22Rv1 (cell line): ENCODE results near the gene SRD5A3.

Experiments
- H3K27ac ChIP-seq: fragments of 450-650 bp; 2 replicates; pipeline ENCODE4 v1.5.1; 2017
- ZFX ChIP-seq: fragments of 450-650 bp; IDR thresholded peaks from 2 replicates; pipeline ENCODE4 v1.6.1; 2017; ENCODE audit warnings: antibody characterized with exemption, borderline replicate concordance
- TF ChIP-seq, protein P1 (sequence below): fragments of 450-650 bp; IDR thresholded peaks from 2 replicates; pipeline ENCODE4 v1.5.1; 2017; ENCODE audit warnings: mild to moderate bottlenecking

SRD5A3 gene

DNA sequence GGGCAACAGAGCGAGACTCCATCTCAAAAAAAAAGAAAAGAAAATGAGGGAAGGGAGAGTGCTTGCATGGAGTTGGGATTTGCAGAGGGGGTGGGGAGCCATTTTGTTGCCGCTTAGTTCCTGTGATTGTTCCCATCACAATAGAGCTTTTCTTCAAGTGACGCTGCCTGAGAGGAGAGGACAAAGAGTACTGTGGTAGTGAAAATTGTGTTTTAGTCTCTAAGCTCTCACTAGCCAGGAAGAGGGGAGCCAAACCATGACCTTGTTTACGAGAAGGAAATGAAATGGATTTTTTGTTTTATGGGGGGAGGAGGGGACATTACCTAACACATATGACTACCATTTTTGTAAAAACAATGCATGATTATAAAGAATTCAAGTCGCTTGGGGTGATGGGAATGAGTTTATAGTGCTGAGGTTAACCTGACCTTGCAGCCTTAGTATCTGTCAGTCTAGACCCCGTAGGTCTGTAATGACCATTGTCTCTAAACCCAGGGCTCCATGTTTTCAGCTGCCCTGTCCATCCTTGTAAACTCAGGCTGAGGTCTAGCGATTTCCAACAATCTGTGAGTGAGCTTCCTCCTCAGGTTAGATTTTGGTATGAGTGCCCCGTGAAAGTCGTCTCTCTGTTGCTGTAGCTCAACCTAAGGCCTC lies 18.8 kb downstream of the SRD5A3 start:
- no peak overlapping the region for H3K27ac ChIP-seq
- TF ChIP-seq, protein P1, sequence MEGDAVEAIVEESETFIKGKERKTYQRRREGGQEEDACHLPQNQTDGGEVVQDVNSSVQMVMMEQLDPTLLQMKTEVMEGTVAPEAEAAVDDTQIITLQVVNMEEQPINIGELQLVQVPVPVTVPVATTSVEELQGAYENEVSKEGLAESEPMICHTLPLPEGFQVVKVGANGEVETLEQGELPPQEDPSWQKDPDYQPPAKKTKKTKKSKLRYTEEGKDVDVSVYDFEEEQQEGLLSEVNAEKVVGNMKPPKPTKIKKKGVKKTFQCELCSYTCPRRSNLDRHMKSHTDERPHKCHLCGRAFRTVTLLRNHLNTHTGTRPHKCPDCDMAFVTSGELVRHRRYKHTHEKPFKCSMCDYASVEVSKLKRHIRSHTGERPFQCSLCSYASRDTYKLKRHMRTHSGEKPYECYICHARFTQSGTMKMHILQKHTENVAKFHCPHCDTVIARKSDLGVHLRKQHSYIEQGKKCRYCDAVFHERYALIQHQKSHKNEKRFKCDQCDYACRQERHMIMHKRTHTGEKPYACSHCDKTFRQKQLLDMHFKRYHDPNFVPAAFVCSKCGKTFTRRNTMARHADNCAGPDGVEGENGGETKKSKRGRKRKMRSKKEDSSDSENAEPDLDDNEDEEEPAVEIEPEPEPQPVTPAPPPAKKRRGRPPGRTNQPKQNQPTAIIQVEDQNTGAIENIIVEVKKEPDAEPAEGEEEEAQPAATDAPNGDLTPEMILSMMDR, result no peak

DNA sequence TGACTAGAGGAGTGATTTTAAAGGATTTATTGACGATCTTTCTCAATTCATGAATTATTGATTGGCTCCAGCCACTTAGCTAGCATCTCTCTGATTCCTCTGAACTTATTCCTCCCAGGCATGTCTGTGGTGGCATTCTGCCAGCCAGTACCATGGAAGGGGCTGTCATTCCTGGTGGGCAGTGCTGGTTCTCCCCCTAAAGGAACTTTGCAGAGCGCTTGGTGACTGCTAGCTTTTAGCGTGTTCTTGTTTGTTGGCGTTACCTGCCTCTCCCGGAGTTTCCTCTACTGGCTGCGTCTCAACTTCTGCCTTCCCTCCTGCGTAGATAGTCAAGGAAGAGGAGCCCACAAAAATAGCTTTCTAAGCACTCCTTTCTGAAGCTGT lies 19.3 kb downstream of the SRD5A3 start:
- TF ChIP-seq ZFX, result no peak
- TF ChIP-seq, protein P1, result no peak
- no peak overlapping the region for H3K27ac ChIP-seq

DNA sequence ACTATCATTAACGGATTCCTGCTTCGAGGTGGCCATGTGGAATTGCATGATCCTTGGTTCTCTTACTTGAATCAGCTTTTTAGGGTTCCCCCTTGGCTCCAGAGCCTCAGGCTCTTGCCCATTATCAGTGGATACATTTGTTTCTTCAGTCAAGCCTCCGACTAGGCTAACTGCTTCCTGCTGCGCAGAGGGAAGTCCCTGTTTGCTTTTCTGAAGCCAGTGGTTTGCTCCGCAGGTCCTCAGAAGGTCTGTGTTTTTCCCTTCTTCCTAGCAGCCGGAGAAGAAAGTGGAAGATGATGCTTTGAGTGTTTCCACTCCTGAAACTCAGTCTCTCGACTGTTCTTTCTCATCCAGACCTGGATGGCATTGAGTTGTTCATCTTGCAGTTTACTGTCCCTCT lies 20.6 kb downstream of the SRD5A3 start:
- no peak overlapping the region for H3K27ac ChIP-seq
- no peak for TF ChIP-seq ZFX
- TF ChIP-seq, protein P1, result no peak

DNA sequence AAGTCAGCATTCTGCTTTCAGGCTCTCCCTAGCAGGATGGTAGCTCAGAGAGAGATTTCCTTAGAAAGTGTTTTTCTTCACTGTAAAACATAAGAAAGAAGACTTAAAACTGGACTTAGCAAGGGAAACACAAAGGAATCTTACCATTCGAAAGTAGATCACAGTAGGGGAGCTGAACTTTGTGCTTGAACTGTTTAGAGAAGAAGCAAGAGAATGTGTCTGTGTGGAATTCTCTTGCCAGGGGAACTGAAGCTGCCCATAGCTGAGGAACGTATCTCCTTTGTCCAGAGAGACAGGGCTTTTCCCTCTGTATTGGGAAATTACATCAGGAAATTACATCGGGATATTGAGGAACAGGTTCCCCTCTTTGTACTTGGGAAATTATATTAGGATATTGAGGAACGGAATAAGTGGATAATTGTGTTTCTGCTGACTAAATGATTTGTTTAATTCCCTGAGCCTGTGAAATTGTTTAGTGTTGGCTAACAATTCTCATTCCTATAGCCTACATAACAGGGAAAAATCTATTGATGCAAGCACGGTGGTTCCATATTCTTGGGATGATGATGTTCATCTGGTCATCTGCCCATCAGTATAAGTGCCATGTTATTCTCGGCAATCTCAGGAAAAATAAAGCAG lies 21.2 kb downstream of the SRD5A3 start:
- no peak for TF ChIP-seq ZFX
- TF ChIP-seq, protein P1, result no peak
- H3K27ac ChIP-seq, result no peak overlapping the region

DNA sequence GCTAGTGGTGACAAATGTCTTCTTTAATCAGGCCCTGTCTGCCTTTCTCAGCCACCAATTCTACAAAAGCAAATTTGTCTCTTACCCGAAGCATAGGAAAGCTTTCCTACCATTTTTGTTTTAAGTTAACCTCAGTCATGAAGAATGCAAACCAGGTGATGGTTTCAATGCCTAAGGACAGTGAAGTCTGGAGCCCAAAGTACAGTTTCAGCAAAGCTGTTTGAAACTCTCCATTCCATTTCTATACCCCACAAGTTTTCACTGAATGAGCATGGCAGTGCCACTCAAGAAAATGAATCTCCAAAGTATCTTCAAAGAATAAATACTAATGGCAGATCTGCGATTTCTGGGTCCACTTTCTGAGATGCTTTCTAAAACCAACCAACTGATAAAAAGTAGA lies 23.9 kb downstream of the SRD5A3 start:
- TF ChIP-seq, protein P1, result no peak
- no peak for TF ChIP-seq ZFX
- no peak overlapping the region for H3K27ac ChIP-seq

DNA sequence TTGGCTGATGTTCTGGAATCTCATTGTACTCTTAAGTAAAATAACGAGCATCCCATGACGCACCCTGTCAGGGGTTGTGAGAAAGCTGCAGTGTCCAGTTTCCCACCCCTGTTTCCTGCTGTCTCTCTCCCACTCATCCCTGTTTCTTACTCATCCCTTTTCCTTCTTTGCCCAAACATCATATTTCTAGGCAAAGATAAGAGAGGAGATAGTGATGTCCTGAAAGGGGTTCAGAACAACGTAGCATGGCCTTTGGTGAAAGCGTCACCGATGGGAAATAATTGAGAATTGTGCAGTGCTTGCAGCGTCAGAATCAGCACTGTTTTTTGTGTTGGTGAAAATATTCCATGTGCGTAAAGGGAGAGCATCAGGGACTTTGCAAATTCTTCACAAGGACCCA lies 26.2 kb downstream of the SRD5A3 start:
- TF ChIP-seq, protein P1, result no peak
- no peak for TF ChIP-seq ZFX
- no peak overlapping the region for H3K27ac ChIP-seq

DNA sequence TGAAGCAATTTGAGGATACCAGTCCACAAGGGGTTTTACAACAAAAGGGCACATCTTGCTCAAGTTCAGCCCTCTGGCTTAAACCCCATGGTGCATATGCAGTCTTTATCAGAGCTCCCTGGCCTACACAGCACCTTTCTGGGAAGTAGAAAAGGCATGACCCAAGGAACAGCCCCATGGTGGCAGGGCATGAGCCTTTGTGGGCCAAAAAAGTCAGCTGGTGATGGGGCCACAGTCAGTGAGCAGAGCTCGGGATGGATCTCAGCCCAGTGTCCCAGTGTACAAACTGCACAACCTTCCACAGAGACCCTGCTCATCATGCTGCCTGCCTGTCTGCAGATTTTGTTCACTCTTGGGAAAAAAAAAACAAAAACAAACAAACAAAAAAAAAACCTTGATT lies 27.4 kb downstream of the SRD5A3 start:
- TF ChIP-seq ZFX, result no peak
- TF ChIP-seq, protein P1, result no peak
- H3K27ac ChIP-seq, result no peak overlapping the region
